ENCODE measurements around the gene SMIM36.

GRCh38 chr17:55492781-55493341 is 18.4 kb downstream of the SMIM36 start:
- TF ChIP-seq CTCF (IDR thresholded peaks at IDR 0.05) (no peak), ERG (CRISPR knock-in tag; IDR thresholded peaks at IDR 0.05) (no peak), CBFB (CRISPR knock-in tag; IDR thresholded peaks at IDR 0.05; ENCODE audit: low read depth) (no peak), NR2C2 (CRISPR knock-in tag; IDR thresholded peaks at IDR 0.05) (no peak), ZBTB43 (CRISPR knock-in tag; IDR thresholded peaks at IDR 0.05) (no peak), ATF3 (CRISPR knock-in tag; conservative IDR thresholded peaks at IDR 0.05) (no peak), IRF2 (CRISPR knock-in tag; IDR thresholded peaks at IDR 0.05; ENCODE audit: borderline replicate concordance, low read depth) (no peak), TP53 (CRISPR knock-in tag; IDR thresholded peaks at IDR 0.05) (no peak), USF2 (CRISPR knock-in tag; IDR thresholded peaks at IDR 0.05) (no peak), NFYB (CRISPR knock-in tag; conservative IDR thresholded peaks at IDR 0.05; ENCODE audit: low read depth) (no peak), USF1 (CRISPR knock-in tag; IDR thresholded peaks at IDR 0.05) (no peak)
